NCI-H2227 (cell line): ENCODE measurements around the gene TCF23.
"Not testable (repeated sequence)": the region's sequence is repeated elsewhere in the genome, so short reads cannot be mapped to it uniquely, and the experiment has no call there.

Experiments
- DNase-seq: peaks from one replicate; lab custom pipeline; 2025; ENCODE audit not compliant: unreplicated experiment; lab: John Stamatoyannopoulos, UW

The TCF23 gene

GRCh38 chr2:27154488-27154887 lies 5.7 kb downstream of the TCF23 start:
- DNase-seq, result no peak

DNA sequence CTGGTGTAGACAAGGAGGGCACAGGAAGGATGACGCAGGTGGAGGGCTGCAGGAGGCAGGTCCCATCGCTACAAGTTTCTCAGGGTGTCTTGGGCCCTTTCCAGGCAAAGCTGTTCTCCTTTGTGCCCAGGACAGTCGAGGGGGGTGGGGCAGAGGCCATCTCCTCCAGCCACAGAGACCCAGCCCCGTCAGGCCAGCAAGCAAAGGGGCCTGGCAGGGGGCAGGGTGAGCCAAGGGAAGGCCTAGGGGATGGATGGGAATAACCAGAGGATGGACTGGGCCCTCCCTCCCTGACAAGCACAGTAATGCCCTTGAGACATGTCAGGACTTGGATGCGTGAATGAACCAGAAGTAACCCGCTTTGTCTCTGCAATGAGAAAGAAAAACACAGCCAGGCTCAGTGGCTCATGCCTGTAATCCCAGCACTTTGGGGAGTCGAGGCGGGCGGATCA lies 6.3 kb downstream of the TCF23 start:
- no peak for DNase-seq

GRCh38 chr2:27158468-27158867 lies 9.7 kb downstream of the TCF23 start:
- no peak for DNase-seq

GRCh38 chr2:27159271-27159670 lies 10.5 kb downstream of the TCF23 start:
- no peak for DNase-seq

DNA sequence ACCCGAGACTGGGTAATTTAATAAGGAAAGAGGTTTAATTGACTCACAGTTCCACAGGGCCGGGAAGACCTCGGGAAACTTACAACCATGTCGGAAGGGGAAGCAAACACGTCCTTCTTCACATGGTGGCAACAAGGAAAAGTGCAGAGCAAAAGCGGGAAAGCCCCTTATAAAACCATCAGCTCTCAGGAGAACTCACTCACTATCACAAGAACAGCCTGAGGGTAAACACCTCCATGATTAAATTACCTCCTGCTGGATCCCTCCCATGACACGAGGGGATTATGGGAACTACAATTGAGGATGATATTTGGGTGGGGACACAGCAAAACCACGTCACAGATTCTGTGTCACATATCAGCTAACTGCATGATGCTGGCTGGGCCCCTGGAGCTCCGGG lies 11.4 kb downstream of the TCF23 start:
- no peak for DNase-seq

GRCh38 chr2:27162151-27163121 lies 13.6 kb downstream of the TCF23 start:
- DNase-seq, result no peak

DNA sequence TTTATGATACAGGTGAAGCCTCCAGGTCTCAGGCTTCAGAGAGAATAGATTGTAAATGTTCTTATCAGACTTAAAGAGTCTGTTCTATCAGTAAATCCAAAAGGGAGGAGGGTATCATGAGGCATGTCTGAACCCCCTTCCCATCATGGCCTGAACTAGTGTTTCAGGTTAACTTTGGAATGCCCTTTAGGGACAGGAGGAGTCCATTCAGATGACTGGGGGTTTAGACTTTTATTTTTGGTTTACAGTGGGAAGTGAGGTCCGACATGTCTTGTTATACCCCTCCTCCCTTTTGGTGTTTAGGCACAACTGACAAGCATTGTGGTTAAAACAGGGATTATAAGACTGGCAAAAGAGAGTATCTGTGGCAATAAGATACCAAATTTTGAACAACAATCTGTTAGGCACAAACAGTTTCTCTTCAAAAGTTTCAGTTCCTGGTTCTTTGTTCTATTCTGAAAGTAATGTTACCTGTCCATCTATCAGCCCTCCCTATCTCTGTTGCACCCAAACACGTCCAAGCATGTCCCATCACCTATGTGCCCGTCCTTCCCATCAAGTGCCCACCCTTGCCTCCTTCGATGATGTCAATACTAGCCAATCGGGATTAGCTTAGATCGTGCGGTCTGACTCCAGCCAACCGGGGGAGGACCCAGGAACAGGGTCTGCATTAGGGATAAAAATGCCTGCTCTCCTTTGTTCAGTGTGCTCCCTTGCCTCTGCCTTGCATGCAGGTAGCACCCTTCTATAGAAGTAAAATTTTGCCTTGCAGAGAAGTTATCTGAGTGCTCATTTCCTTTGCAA lies 16.4 kb downstream of the TCF23 start:
- no peak for DNase-seq

DNA sequence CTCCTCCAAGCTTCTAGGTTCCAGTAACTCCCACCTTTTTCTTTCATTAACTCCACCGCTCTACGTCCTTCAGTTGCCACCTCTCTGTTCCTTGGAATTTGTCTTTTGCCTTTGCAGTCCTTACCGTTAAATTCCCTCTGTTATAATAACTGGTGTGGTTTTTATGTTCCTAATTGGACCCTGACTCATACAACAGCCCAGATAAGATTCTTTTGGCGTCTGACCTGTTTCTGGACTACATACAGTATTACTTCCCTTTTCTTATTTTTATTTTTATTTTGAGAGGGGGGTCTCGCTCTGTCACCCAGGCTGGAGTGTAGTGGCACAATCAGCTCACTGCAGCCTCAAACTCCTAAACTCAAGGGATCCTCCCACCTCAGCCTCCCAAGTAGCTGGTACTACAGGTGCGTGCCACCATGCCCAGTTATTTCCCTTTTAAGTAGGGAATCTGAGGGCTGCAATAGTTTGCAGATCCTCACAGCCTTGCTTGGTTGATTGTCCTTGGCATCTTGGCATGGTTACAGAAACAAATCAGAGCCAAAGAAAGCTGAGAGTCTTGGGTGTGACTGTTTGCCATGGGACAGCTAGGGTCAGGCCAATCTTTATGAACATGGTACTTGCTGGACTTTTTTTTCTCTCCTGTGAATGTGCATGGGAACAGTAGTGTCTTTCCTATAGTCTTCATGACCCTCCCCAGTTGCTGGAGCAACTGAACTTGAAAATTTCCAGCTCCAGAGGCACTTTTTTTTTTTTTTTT lies 22.0 kb downstream of the TCF23 start:
- DNase-seq, result no peak

DNA sequence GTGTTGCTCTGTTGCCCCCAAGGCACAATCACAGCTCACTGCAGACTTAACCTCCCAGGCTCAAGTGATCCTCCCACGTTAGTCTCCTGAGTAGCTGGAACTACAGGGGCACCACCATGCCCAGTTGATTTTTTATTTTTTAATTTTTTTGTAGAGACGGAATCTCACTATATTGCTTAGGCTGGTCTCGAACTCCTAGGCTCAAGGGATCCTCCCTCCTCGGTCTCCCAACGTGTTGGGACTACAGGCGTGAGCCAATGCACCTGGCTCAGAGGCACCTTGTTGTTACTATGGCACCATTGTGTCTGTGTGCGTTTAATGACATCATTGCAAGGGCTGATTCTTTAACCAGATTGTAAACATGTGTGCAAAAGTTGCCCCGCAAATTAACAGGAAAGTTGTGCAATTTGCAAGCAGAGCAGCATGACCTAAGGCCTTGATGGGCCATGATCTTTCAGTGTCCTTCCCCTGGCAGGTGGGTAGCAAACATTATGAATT lies 22.6 kb downstream of the TCF23 start:
- DNase-seq, result no peak

GRCh38 chr2:27174638-27175037 lies 25.8 kb downstream of the TCF23 start:
- peak; percentile 13 for DNase-seq

DNA sequence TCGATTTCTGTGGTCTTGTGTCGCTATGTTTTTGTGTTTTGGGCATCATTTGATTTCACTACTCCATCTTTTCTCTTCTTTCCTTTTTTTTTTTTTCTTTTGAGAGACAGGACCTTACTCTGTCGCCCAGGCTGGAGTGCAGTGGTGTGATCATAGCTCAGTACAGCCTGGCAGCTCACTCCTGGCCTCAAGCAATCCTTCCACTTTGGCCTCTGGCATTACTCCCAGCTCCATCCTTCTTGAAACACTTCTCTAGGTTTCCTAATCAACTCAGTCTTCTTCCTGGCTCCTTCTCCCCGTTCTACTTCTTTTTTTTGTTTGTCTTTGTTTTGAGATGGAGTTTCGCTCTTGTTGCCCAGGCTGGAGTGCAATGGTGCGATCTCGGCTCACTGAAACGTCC lies 26.5 kb downstream of the TCF23 start:
- no peak for DNase-seq

DNA sequence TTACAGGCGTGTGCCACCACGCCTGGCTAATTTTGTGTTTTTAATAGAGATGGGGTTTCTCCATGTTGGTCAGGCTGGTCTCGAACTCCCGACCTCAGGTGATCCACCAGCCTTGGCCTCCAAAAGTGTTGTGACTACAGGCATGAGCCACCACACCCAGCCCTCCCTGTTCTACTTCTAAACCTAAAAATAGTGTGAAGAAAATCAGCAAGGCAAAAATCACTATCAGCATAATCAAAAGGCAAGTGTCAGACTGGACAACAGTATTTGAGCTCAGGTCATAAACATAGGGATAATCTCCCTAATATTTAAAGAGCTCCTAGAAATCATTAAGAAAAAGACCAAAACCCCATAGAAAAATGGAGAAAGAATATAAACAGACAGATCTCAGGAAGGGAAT lies 27.0 kb downstream of the TCF23 start:
- not testable (repeated sequence) for DNase-seq

GRCh38 chr2:27177441-27178351 lies 28.9 kb downstream of the TCF23 start:
- DNase-seq, result no peak

GRCh38 chr2:27178469-27178868 lies 29.7 kb downstream of the TCF23 start:
- no peak for DNase-seq

- no peak for DNase-seq
Observed at GRCh38 chr2:27179344-27180000, 30.7 kb downstream of the TCF23 start.

- DNase-seq, result no peak
Observed at GRCh38 chr2:27182346-27182745, 33.5 kb downstream of the TCF23 start.

- no peak for DNase-seq
Observed at GRCh38 chr2:27184115-27184514, 35.3 kb downstream of the TCF23 start.

- DNase-seq, result no peak
Observed at GRCh38 chr2:27185331-27186026, 36.7 kb downstream of the TCF23 start.
